SIG-M5 treated with dmso at 0.1 percent for 504 hours (cell line): Measurements from ENCODE around the gene PPP3R1.

Experiments
- DNase-seq: peaks from one replicate; lab custom pipeline; 2025; ENCODE audit not compliant: unreplicated experiment; lab: John Stamatoyannopoulos, UW

The PPP3R1 gene

DNA sequence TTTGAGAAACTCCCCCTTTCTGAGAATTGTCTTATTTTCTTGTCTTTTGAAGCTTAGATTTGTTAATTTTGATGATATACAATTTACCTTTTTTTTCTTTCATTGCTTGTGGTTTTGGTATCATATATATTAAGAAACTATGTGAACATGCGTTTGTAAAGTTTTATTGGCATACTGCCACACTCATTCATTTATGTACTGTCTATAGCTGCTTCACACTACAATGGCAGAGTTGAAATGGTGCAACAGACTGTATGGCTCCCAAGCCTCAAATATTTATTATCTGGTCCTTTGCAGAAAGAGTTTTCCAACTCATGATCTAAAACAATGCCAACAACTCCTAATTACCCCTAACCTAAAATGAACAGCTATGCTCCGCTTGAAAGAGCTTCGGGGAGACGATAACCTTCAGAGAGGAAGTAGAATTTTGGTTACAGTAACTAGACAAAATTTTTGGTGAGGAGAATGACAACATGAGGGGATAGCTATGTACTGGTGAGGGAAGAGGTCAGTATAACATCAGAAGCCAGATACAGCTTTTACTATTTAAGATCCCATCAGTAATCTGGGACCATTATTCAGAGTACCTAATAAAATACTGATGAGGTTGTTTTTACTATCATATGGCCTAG is 16.1 kb downstream of the PPP3R1 start:
- DNase-seq = no peak

DNA sequence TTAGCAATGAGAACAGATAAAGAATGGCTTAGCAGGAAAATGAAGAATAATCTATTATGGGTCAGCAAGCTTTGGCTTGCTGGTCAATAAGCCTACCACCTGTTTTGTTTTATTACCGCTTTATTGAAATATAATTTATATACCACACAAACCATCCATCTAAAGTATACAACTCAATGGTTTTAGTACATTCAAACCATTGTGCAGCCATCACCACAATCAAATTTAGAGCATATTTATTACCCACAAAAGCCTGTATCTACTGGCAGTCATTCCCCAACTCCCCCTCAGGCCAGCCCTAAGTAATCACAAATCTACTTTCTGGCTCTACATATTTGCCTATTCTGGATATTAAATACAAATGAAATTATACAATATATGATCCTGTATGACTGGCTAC is 17.2 kb downstream of the PPP3R1 start:
- no peak for DNase-seq

DNA sequence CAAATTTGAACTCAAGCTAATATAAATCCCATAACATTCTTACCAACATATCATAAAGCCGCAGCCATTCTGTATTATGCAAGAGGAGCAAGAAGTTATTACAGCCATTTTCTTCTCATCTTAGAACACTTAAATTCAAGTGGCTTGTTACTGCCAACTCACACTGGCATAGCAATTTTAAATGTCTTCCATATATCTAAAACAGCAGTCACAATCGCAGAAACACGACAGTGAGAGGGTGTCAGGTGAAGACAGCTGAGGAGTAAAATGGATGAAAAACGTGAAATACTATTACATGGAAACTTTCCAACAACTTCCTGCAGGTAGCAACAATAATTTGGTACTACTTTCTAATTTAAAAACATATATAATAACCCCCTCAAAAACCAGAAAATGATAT is 17.9 kb downstream of the PPP3R1 start:
- no peak for DNase-seq

GRCh38 chr2:68231061-68231372 is 21.3 kb downstream of the PPP3R1 start:
- no peak for DNase-seq

DNA sequence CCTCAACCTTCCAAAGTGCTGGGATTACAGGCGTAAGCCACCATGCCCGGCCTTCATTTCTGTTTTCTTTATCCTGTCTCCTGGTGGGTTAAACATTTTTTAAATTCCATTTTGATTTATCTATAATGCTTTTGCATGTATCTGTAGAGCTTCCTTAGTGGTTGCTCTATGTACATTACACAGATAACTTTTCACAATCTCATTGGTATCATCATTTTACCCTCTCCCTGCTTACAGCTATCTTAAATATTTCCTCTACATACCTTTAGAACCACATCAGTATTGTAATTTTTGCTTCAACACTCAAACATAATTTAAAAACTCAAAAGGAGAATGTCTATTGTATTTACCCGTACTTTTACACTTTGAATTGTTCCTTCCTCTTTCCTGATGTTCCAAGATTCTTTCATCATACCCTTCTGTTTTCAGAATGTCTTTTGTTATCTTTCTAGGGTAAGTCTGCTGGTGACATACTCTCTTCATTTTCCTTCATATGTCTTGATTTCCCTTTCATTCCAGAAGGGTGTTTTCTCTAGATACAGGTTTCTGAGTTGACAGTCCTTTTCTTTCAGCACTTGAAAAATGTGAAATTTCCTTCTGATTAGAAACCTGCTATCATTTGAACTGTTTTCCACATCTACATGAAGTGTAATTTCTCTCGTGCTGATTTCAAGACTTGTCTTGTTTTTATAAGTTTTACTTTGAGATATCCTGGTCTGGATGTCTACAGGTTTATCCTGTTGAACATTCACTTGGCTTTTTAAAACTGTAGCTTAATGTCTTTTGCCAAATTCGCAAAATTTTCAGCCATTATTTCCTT is 21.9 kb downstream of the PPP3R1 start:
- DNase-seq = no peak

- DNase-seq = no peak
Observed at GRCh38 chr2:68226794-68227193, 25.5 kb downstream of the PPP3R1 start.

DNA sequence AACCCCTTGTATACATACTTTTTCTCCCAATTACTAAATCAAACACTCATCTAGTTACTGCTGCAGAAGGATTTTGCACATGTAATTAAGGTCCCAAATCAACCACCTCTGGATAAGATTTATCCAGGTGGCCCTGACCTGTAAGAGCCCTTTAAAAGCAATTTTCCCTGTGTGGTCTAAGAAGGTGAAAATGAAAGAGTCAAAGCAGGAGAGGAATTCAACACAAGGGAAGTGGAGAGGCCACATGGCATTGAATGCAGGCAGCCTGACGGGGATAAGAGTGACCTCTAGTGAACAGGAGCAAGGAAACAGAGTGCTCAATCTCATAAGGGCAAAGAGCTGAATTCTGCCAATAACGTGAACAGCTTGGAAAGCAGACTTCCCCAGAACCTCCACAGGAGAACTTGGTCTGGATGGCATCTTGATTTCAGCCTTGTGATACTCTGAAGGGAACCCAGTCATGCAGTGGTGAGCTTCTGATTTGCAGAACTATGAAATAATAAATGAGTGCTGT is 27.2 kb downstream of the PPP3R1 start:
- DNase-seq = peak; percentile 77

- no peak for DNase-seq
Observed at GRCh38 chr2:68223419-68223818, 28.9 kb downstream of the PPP3R1 start.

GRCh38 chr2:68222287-68222686 is 30.0 kb downstream of the PPP3R1 start:
- no peak for DNase-seq

- no peak for DNase-seq
Observed at GRCh38 chr2:68218343-68218901, 33.9 kb downstream of the PPP3R1 start.

DNA sequence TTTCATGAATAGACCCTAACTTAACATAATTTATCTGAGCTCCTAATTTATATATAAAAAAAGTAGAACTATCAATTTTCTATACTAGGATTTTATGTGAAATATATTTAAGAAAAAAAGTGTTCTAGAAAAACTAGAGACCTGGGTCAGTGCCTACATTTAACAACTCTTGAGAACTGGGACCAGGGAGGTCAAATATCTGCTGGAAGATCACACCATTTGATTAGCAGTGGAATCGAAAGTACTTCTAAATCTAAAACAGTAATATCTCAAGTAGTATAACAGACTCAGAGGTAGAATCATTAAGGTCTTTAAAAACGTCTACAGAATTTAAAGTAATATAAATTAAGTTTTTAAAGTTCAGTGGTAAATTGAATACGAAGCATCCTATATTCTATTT is 34.6 kb downstream of the PPP3R1 start:
- DNase-seq = no peak

DNA sequence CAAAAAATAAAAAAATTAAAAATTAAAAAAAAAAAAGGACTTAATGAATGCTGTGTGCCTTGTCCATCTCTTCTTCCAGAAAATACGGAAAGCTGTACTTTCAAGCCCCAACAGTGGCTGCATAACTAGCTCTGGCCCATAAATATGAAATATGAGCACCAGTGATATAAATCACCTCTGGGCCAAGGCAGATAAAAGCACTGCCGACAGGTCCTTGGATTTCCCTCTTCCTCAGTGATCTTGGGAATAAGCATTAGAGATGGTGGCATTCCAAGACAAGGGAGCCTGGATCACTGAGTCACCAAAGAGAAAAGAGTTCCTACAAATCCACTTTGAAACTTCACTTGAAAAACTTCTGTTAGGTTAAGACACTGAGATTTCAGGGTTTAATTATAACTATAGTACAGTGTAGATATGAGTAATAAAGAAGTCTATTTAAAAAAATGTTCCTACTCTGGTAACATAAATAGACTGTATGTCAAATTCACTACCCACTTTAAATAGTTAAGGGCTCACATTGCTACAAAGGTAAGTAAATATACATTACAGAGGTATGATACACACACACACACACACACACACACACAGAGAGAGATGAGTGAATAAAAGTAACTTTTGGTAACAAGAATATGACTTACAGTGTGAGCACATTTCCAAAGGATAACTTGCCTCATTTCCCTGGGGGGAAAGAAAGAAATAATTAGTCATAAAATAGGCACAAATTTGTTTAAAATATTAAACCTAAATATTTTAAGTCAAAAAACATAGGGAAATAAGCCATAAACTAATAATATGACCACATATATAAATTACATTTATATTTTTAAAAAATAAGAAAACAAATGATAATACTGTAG is 35.6 kb downstream of the PPP3R1 start:
- no peak for DNase-seq

GRCh38 chr2:68214381-68214780 is 38.0 kb downstream of the PPP3R1 start:
- no peak for DNase-seq

DNA sequence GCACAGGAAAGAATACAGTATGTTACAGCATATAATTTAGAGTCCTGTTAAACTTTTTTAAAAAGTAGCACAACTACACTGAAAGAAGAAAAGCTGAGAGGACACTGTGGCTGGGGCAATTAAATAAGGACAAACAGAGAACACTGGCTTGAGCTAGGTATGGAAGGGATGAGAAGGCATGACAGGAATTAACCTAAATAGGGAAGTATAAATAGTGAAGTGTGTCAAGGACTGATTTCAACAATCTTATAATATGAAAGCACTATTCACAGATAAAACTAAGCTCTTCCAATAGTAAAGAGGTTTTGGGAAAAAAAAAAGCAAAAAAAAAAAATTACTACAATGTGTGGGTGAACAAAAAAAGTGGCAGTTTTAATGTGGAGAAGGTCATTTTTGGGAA is 45.5 kb downstream of the PPP3R1 start:
- DNase-seq = no peak

GRCh38 chr2:68203587-68203986 is 48.7 kb downstream of the PPP3R1 start:
- no peak for DNase-seq

- no peak for DNase-seq
Observed at GRCh38 chr2:68200157-68200787, 52.1 kb downstream of the PPP3R1 start.

GRCh38 chr2:68196120-68196716 is 56.1 kb downstream of the PPP3R1 start:
- DNase-seq = peak; percentile 54

GRCh38 chr2:68195096-68195495 is 57.2 kb downstream of the PPP3R1 start:
- no peak for DNase-seq

GRCh38 chr2:68193787-68194372 is 58.5 kb downstream of the PPP3R1 start:
- no peak for DNase-seq

DNA sequence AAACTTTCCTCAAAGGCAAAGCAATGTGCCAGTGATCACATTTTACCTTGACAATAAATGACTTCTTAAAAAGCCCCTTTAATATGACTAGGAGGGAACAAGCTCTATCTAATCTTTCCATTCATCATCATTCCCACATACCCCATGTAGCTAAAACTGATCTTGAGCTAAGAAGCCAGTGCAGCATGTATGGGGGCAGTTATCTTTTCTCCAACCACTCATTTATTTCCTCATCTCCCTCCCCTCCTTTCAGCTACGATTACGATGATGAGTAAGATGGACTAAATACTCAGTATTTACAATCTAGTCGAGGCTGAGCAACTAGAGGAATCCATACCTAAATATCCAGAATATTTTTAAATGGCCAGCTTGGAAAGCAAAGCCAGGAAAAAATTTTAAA is 59.2 kb downstream of the PPP3R1 start:
- no peak for DNase-seq
